Lung (tissue), 12 donors: Measurements from ENCODE around the gene HMCN2. TPM values are rescaled to one million over a fixed set of nuclear protein-coding genes. Genes with fewer than 3 reads are reported as not detected.

ENCODE experiments used
- ATAC-seq: fragments of 200-7000 bp; cut with Tn5 transposase; one replicate; pipeline ENCODE4 v1.9.1; 2020; ENCODE audit warnings: moderate number of reproducible peaks; ENCODE audit not compliant: insufficient read depth, low FRiP score
- DNase-seq, 3 donors: peaks; one replicate each; pipeline ENCODE4 v3.0.0-alpha.2; 2013 to 2017
- H3K27ac ChIP-seq, 2 donors: one replicate each; pipeline ENCODE4 v1.5.1; 2013; ENCODE audit warnings: mild to moderate bottlenecking in 2 of 2, moderate library complexity in 2 of 2, control low read depth in 1 of 2, inconsistent platforms in 1 of 2, low read depth in 1 of 2, low read length in 1 of 2
- H3K27me3 ChIP-seq, 3 donors: one replicate each; pipeline ENCODE4 v1.5.1; 2013; ENCODE audit warnings: low read length in 2 of 3; ENCODE audit not compliant: control insufficient read depth in 3 of 3, insufficient read depth in 3 of 3
- H3K36me3 ChIP-seq, 4 donors: one replicate each; pipeline ENCODE4 v1.5.1; 2013; ENCODE audit warnings: low read length in 4 of 4, mild to moderate bottlenecking in 1 of 4, moderate library complexity in 1 of 4; ENCODE audit not compliant: control insufficient read depth in 4 of 4, insufficient read depth in 4 of 4
- H3K4me1 ChIP-seq, 5 donors: one replicate each; pipeline ENCODE4 v1.5.1; 2013; ENCODE audit warnings: low read length in 5 of 5, mild to moderate bottlenecking in 2 of 5, moderate library complexity in 1 of 5; ENCODE audit not compliant: control insufficient read depth in 5 of 5, insufficient read depth in 5 of 5
- H3K4me3 ChIP-seq: one replicate; pipeline ENCODE4 v1.5.1; 2013; ENCODE audit warnings: mild to moderate bottlenecking, control low read depth, moderate library complexity
- H3K9ac ChIP-seq, 2 donors: one replicate each; pipeline ENCODE4 v1.5.1; 2013; ENCODE audit warnings: low read length in 2 of 2, control low read depth in 1 of 2; ENCODE audit not compliant: insufficient read depth in 1 of 2
- H3K9me3 ChIP-seq, 4 donors: one replicate each; pipeline ENCODE4 v1.5.1; 2013; ENCODE audit warnings: low read length in 3 of 4, mild to moderate bottlenecking in 1 of 4, moderate library complexity in 1 of 4; ENCODE audit not compliant: control insufficient read depth in 4 of 4, insufficient read depth in 3 of 4
- WGBS, 2 donors: extraction: QIAGEN DNeasy Blood & Tissue Kit; methylation state at CpG; one replicate each; pipeline ENCODE4 v1.1.7; 2013; 5-methylcytosine and 5-hydroxymethylcytosine counted together
- polyA plus RNA-seq, 2 donors: library from polyadenylated mRNA; stranded (reverse); fragments of 200-250 nt; gene quantifications; one replicate each; pipeline ENCODE4 v1.2.1, GENCODE V29; 2013
- total RNA-seq, 2 donors: library from RNA; depleted of rRNA in 1 of 2; stranded (reverse); fragments of >200 nt in 1 of 2; gene quantifications; one replicate each; pipeline ENCODE4 v1.2.1, GENCODE V29; 2014 to 2021
- TF ChIP-seq, protein P1 (sequence below): IDR thresholded peaks from 2 replicates; pipeline ENCODE4 v1.5.1; 2012; ENCODE audit warnings: mild to moderate bottlenecking; ENCODE audit errors: control extremely low read depth, extremely low read depth
- donor health status: control.
- donor health status: control.
- donor health status: Bipolar disorder and iron deficiency.
- donor health status: healthy.
- donor health status: DM: yes; HTN: yes; CAD: no.

HMCN2 gene
- total and polyA plus RNA-seq, 4 donors = 2.1 to 5.2 (median 3.7) TPM

DNA sequence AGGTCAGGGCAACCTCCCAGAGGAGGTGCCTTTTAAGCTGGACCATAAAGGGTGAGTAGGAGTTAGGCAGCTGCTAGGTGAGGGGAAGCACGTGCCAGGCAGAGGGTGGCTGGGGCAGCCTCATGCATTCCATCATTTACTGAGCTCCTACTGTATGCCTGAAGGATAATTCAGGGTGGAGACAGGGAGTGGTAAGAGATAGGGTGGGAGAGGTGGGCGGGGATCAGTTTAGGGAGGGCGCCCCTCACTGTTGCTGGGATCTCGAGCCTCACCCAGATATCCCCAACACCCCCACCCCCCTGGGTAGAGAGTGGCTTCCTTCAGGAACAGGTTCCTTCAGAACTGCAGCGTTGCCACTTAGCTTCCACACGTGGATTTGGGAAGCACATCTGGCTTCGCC lies 104.7 kb downstream of the HMCN2 start:
- DNase-seq (no peak), ATAC-seq (no peak)
- TF ChIP-seq, protein P1, sequence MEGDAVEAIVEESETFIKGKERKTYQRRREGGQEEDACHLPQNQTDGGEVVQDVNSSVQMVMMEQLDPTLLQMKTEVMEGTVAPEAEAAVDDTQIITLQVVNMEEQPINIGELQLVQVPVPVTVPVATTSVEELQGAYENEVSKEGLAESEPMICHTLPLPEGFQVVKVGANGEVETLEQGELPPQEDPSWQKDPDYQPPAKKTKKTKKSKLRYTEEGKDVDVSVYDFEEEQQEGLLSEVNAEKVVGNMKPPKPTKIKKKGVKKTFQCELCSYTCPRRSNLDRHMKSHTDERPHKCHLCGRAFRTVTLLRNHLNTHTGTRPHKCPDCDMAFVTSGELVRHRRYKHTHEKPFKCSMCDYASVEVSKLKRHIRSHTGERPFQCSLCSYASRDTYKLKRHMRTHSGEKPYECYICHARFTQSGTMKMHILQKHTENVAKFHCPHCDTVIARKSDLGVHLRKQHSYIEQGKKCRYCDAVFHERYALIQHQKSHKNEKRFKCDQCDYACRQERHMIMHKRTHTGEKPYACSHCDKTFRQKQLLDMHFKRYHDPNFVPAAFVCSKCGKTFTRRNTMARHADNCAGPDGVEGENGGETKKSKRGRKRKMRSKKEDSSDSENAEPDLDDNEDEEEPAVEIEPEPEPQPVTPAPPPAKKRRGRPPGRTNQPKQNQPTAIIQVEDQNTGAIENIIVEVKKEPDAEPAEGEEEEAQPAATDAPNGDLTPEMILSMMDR = no peak
- H3K27ac ChIP-seq = no peak overlapping the region
- no peak overlapping the region for H3K4me3 ChIP-seq
- peaks cover 0 to 9% (median 0%) of the 10 kb centered on the region in 3 donors for H3K27me3 ChIP-seq
- 71 to 90% methylated on average over 7 of the region's 7 CpGs for WGBS, 2 donors
- H3K9ac ChIP-seq = no peak overlapping the region
- H3K36me3 ChIP-seq = no peaks in the 10 kb centered on the region
- H3K9me3 ChIP-seq = no peaks in the 10 kb centered on the region
- no peaks in the 10 kb centered on the region for H3K4me1 ChIP-seq

DNA sequence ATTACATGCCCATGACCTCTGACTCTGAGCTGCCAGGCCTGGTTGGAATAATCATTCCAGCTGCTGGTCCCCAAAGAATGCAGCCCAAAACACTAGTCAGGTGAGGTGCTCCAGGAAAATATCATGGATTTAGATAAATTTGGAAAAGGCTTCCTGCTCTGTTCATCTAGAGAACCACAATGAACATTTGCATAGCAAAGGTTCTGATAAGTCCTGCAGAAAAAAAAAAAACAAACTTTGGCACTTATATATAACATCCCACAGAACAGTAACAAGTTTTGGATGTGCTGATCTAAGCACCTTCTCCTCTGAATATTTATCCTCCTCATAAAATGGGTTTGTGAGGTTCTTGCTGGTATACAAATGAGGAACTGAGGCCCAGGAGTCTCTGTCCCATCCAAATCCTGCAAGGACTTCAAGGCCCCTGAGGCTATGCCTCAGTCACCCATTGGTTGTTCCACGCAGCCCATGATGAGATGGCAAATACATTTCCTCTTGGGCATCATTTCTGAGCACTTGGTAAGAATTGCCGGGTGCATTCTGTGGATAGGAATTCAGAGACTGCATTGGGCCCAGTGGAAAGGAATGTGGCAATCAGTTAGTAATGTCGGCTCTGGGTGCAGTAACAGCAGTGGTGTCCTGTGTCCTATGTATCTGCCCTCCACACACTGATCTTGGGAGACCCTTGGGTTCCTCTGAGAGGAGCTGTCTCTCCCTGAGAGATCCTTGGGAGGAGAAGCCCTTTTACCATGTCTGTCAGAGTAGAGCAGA lies 105.8 kb downstream of the HMCN2 start:
- Histone ChIP-seq H3K4me3 (no peak overlapping the region), H3K27ac (no peak overlapping the region), H3K4me1 (no peaks in the 10 kb centered on the region), H3K36me3 (no peaks in the 10 kb centered on the region), H3K9me3 (no peaks in the 10 kb centered on the region), H3K27me3 (peaks cover 0 to 9% (median 0%) of the 10 kb centered on the region in 3 donors), H3K9ac (no peak overlapping the region)
- no peak for DNase-seq
- ATAC-seq = no peak
- TF ChIP-seq, protein P1 = no peak
- WGBS, 2 donors = 81 to 95% methylated on average over 3 of the region's 3 CpGs

DNA sequence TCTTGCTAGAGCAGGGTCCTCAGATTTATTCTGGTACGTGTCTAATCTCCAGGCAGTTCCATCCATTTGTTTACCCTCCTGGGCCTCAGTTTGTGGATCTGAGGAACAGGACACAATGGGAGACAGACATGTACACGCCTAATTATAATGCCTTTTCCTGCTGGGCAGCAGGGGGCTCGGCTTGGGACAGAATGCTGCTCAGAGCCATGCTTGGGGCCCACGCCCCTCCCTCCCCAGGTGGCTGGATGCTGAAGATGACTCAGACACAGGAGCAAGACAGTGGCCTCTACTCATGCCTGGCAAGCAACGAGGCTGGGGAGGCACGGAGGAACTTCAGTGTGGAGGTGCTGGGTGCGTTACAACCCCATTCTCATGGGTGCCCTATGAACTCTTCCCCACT lies 106.5 kb downstream of the HMCN2 start:
- Histone ChIP-seq H3K9ac (no peak overlapping the region), H3K4me3 (no peak overlapping the region), H3K36me3 (no peaks in the 10 kb centered on the region), H3K27me3 (peaks cover 0 to 8% (median 0%) of the 10 kb centered on the region in 3 donors), H3K9me3 (no peaks in the 10 kb centered on the region), H3K4me1 (no peaks in the 10 kb centered on the region), H3K27ac (no peak overlapping the region)
- TF ChIP-seq, protein P1 = no peak
- DNase-seq (no peak), ATAC-seq (no peak)
- WGBS, 2 donors = 80 to 88% methylated on average over 7 of the region's 7 CpGs
